GM19372 (cell line): ENCODE results near the gene IRAK1BP1.
A peak's percentile ranks its signal among the peaks of the same experiment; 100 is the strongest.
"Not testable (repeated sequence)": the region's sequence is repeated elsewhere in the genome, so short reads cannot be mapped to it uniquely, and the experiment has no call there.

Experiments
- ATAC-seq: cut with Tn5 transposase; IDR thresholded peaks from one replicate; pipeline ENCODE4 v1.9.1; 2021; ENCODE audit warnings: mild to moderate bottlenecking, low read depth, moderate library complexity; ENCODE audit not compliant: unreplicated experiment

The IRAK1BP1 gene, protein sequence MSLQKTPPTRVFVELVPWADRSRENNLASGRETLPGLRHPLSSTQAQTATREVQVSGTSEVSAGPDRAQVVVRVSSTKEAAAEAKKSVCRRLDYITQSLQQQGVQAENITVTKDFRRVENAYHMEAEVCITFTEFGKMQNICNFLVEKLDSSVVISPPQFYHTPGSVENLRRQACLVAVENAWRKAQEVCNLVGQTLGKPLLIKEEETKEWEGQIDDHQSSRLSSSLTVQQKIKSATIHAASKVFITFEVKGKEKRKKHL

DNA sequence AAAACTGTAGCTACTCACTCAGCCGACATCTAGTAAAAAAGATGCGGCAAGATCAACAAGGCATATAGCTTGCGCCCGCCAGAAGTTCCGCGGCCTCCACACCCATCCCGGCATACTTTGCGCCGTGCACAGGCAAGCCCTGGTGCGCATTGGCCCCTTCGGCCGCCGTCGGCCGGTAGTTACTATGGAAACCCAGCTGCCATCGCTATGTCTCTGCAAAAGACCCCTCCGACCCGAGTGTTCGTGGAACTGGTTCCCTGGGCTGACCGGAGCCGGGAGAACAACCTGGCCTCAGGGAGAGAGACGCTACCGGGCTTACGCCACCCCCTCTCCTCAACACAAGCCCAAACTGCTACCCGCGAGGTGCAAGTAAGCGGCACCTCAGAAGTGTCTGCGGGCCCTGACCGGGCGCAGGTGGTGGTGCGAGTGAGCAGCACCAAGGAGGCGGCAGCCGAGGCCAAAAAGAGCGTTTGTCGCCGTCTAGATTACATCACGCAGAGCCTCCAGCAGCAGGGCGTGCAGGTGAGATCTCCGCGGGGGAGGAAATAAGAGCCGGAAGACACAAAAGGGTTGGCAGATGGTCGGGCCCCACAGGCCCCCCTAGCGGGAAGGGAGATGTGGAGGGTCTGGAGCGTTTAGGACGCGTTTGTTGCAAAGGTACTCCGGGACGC, at the start of gene IRAK1BP1:
Gene IRAK1BP1, plus strand, starts transcription at position 182 of the 671 bp plus-strand sequence. Its CDS starts 26 bp downstream, at position 208.
- ATAC-seq: peak; percentile 94

DNA sequence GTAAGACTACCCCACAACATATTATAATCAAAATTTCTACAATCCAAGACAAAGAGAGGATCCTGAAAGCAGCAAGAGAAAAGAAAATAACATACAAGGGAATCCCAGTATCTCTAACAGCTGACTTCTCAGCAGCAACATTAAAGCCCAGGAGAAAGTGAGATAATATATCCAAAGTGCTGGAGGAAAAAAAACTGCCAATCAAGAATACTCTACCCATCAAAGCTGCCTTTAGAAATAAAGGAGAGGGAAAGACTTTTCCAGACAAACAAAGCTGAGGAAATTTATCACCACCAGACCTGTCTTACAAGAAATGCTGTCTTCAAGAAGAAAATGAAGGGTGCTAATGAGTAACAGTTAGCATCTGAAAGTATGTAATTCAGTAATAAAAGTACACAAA, 43.3 kb upstream of the IRAK1BP1 start:
- no peak for ATAC-seq

DNA sequence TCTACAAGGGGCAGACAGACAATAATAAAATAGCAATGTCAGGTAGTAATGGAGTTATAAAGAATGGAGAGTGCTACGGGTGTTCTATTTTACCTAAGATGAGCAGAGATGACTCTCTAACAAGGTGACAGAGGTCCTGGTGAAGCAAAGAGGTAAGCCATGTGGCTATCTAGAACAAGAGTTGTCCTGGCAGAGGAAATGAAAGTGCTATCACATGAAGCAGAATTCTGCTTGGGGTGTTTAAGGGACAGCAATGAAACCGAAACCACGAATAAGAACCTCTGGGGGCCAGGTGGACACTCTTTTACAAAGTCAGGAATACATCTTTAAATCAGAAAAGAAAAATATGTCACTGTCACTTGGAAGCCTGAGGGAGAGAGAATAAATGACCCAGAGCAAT, 37.9 kb upstream of the IRAK1BP1 start:
- ATAC-seq: no peak

DNA sequence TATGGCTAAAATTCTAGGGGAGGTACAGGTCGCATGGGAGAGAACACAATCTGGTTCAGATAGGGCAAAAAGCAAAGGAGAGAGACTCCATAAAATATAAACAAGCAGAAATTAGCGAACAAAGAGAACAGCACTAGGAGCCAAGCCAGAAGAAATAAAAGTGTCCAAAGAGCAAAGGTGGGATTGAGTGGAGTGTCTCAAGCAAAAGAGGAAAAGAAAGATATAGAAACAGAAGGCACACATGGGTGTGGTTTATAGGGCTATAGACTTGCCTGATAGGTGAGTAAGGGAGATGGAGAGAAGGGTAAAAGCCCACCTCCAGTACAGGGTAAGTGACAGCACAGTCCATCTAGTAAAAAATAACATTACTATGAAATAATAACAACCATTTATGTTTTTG, 36.5 kb upstream of the IRAK1BP1 start:
- ATAC-seq: no peak

DNA sequence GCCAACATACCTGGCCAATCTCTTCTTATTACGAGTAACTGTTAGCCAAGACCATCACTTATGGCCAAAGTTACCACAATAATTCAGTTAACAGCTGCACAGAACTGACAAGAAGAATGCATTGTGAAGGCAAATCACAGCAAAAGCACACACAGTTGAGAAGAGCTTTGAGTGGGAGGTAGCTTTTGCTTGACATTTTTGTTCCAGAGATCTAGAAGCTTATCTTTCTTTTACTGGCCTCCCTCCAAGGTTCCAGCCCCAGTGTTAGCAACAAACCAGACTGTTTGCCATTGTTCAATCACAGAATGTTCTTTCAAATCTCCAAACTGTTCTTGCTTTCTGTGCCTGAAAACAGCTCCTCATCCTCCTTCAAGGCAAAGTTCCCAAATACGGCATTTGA, 35.9 kb upstream of the IRAK1BP1 start:
- no peak for ATAC-seq

DNA sequence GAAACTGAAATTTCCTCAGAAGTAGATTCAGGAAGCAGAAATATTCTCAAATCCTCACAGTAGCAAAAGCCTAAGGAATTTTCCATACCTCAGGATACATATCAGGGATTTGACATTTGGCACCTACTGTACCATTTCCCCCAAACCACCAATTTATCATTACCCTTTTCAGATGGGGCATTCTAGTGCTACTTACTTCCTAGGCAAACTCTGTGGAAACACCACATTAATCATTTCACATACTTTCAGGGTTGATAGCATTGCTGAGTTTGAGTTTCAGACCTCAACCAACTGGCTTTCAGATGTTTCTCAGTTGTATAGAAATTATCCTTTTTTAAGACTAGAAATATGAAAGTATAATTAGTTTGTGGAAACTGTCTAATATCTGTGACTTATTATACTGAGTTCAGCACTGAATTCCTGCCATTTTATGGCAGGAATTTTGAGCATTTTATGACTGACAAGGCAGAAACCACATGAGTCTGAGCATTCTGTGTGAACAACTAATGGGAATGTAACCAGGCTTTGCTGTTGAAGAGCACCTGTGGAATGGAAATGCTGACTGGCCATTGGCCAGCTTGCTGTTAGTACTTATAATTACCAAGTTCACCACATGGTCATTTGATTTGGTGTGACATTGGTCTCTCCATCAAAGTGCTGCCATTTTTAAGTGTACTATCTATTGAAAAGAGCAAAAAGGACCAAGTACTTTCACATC, 35.1 kb upstream of the IRAK1BP1 start:
- ATAC-seq: no peak

DNA sequence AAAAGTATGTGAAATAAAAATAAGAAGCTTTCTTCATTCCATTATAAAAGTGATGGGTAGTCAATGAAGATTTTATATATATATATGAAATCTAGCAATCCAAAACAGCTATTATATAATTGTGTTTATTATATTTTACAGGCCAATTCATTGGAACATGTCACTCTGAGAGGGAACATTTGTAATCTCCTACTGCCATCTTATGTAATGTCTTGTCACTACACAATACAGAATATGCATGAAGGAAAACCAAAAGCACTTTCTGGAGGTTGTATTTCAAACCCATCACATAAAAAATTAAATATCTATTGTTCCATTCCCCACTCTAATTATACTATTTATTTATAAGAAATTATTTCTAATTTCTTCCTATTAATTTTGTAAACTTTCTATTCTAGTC, 31.5 kb upstream of the IRAK1BP1 start:
- ATAC-seq: no peak

DNA sequence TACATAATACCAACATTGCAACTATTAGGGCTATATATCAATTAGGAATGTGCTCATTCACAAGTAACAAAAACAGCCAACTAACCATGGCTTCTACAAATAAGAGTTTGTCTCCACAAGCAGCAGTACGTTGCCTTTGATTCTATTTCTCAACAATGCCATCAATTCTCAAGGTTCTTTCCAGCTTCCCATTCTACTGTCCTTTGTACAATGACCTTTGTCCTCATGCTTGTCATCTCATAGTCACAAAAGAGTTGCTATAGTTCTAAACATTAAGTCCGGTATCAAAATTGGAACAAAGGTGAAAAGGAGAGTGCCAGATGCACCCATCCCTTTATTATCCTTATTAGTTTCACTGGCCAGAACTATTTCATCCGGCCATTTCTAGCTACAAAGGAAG, 30.8 kb upstream of the IRAK1BP1 start:
- ATAC-seq: no peak

DNA sequence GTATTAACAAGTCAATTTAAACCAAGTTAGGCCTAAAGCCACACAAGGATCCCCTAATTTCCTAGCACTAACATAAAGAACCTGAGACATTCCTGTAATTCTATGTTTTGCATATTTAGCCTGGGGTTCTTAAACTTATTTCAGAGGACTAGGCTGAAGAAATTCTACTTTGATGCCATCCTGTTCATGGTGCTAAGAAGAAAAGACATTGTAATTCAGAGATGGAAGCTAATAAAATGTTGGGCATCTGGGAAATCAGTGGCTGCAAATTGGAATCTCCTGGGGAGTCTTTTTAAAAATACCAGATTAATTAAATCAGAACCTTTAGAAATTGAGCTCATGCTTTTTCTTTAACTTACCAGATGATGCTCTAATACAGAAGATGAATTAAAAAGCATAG, 26.2 kb upstream of the IRAK1BP1 start:
- ATAC-seq: no peak

DNA sequence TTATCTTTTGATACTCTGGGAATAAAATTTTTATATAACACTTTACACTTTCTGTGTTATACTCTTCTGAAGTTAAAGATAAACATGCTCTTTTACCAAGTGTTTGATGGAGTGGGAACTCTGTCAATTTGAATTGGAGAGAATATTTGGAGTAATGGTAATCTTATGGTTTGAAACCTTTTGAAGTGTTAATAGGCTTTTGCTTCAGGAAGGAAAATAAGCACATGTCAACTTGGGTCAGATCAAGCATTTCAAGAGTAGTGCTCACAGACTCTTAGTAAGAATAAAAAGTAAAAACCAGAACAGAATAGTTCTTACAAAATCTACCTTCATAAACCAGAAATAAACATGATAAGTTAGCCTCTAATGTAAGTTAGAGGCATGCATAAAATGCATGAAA, 24.4 kb upstream of the IRAK1BP1 start:
- ATAC-seq: no peak

DNA sequence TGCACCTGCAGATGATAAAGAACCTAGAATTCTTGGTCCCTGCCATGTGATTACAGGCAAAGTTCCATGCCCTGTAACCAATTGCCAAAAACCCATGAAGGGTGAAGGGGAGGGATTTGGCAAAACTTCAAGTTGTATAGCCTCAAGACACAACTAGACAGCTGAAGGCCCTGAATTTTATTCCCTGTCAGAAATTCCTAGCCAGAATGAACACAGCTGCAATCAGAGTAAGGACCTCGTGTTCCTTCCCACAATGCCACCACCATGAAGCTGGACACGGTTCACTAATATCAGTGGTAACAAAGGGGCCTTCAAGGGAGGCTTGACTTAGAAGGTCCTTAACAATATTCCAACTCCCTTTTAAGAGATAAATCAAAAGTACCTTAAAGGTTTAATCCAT, 22.5 kb upstream of the IRAK1BP1 start:
- ATAC-seq: no peak

DNA sequence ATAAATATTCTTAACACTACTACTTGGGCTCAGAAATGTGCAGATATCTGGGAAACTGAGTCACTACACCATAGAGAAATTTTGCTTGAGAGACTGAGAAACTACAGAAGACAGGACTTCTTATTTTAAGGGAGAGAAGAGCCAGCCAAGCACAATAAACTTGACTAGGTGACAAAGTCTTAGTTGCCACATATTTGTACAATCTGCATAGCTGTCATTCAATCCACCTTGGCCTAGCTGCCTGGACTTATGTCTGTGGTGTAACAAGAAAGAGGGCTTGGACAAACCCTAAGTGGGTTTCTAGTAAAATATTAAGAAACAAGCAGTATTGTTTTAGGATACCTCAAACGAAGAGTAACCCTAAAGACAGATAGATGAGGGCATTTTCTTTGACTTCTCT, 21.8 kb upstream of the IRAK1BP1 start:
- no peak for ATAC-seq

DNA sequence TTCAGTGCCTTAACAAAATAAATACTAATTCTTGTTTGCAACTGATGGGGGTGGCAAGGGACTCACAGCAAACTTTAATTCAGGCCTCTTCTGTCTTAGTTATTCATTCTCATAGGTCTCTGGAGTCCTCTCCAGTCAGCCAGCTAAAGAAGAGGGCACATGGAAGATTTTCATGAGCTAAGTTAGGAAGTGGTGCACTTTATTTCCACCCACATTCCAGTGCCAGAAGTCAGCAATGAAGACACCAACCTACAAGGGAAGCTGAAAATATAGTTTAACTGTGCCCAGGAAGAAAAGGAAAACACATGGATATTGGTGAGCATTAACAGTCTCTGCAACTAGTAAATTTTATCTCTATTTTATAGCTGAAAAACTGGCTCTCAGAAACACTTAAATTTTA, 16.7 kb upstream of the IRAK1BP1 start:
- ATAC-seq: no peak

DNA sequence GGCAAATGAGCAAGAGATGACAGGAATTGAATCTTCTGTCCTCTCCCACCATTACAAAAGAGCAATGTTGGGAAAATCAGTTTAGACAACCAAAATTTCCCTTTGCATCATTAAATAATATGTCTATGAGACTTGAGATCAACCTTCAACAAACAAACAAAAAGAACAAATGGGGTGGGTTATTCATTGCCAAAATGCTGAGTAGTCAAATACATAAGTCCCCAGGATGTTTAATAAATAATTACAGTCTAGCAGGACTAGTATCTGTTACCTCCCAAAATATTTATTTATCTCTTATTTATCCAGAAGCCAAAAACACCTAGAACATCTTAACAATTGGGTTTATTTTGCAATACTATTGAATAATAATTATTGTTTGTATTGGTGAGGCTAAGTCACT, 16.2 kb upstream of the IRAK1BP1 start:
- ATAC-seq: no peak

DNA sequence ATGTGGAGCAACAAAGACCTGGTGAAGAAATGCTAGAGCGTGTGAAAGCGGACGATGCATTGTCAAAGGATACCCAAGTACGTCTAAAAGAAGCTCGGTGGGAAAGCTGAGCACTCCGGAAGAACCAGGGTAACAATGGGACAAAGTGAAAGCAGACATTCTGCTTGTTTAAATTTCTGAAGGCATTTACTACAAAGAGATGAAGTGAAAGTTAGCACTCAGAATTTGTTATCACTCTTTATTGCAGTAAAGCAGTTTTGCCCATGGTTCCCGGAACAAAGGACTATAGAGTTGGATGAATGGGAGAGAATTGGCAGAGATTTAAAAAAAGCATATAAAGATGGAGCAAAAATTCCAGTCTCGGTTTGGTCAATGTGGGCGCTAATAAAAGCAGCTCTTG, 12.8 kb upstream of the IRAK1BP1 start:
- ATAC-seq: no peak

DNA sequence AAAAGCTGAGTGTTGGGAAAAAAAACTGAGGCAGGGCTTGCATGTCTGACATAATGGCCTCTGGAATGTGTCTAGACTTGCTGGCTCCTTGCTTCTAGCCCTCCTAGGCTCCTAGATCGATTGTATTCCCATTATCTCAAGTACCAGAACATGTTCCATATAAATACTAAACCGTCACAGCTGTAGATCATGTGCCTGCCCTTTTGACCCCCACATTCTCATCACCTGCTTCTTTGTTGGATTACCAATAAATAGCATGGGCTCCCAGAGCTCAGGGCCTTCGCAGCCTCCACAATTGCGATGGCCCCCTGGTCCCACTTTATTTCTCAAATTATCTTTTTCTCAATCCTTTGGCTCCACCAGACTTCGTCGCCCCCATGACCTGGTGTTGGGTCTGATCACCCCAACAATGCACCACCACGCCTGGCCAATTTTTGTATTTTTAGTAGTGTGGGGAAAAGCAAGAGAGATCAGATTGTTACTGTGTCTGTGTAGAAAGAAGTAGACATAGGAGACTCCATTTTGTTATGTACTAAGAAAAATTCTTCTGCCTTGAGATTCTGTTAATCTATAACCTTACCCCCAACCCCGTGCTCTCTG, 8.9 kb upstream of the IRAK1BP1 start:
- ATAC-seq: not testable (repeated sequence)

DNA sequence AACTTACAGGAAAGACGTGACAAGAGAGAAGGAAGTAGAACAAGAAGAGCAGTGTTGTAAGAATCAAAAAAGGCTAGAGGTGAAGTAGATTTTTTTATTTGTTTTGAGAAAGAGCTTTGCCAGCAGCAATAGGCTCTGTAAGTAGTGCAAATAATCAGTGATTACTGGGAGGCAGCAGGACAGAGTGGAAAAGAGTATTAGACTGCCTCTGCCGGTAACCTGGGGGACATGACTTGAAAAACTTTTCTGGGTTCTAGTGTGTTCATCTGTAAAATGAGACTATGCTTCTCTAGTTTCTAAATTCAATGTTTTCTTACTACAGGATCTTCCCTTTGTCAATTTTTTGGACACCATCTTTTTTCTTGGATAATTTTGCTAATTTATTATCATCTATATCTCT, 5.8 kb upstream of the IRAK1BP1 start:
- ATAC-seq: no peak

DNA sequence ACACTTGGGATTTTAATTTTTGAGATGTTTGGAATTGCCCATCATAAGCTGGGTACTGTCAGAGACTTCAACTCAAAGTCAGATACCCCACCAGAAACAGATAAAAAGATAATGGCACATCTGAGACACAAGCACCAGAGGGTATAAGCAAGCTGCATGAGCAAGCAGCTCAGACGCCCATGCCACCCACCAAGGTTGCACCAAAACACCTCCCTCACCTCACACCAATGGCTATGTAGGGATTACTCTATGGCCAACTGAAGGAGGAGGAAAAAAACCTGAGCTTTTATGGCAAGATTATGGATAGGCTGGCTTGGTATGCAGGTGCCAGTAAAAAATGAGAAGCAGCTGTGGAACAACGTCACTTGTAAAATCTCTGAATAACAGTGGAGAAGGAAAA, 3.8 kb upstream of the IRAK1BP1 start:
- ATAC-seq: no peak

DNA sequence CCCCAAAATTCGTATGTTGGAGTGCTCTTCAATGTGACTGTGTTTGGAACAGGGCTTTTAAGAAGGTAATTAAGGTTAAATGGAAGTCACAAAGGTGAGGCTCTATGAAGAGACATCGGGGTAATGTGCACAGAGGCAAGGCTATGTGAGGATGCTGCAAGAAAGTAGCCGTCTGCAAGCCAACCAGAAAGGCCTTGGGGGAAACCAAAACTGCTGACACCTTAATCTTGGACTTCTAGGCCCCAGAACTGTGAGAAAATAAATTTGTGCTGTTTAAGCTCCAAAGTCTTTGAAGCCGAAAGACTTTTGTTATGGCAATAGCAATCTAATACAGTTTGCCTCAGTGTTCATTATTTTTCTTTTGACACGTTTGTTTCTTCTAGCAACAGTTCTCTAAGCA, 2.4 kb upstream of the IRAK1BP1 start:
- no peak for ATAC-seq

DNA sequence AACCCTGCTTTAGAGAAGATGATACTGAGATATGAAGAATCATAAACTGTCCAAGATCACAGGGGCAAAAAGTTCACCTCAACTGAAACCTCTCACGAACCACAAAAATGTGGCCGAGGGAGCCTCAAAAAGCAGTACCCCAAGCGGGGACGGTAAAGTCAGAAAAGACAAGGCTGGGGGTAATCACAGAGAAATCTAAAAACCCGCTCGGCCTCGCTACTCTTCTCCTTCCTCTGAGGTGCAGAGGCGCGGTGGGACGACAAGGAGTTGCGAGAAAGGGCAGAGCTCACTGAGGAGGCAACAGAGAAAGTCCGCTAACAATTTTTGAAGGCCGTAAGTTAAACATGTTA, 356 bp upstream of the IRAK1BP1 start:
- ATAC-seq: peak; percentile 35

DNA sequence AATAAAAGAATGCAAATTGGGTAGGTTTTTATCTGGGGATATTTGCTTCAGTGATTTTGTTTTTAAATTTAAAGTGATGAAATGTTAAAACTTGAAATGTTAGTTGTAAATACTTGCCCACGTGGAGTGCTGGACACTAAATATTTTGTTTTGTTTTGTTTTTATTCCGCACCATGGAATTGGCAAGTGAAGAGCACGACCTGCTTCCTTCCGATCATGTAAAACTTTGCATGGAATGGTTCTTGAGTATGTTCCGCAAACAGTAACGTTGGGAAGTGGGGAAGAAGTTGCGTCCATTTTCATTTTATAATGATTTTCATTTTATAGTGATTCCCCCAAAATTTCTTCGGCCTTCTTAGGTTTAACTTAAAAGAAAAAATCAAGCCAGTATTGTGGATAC, 765 bp downstream of the IRAK1BP1 start:
- no peak for ATAC-seq

DNA sequence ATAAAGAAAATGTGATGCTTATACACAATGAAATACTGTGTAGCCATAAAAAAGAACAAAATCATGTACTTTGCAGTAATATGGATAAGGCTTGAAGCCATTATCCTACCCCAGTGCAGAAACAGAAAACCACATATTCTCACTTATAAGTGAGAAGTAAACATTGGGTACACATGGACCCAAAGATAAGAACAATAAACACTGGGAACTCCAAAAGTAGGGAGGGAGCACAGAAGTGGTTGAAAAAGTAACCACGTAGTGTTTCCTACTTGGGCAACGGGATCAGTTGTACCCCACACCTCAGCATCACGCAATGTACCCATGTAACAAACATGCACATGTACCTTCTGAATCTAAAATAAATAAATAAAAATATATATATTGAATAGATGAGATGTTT, 8.2 kb downstream of the IRAK1BP1 start:
- ATAC-seq: no peak
